BLaER1 treated with 17β-estradiol and CSF1 and Interleukin-3, amounts not matched to agents 10 nM and 100 nM (cell line): ENCODE results near the gene FBXW8.

Experiments
- H3K27ac ChIP-seq, 11 experiments: shearing (Covaris generic); formaldehyde crosslinking; 2 replicates each; pipeline ENCODE4 v1.8.1; 2022
- H3K27me3 ChIP-seq, 11 experiments: shearing (Covaris generic); formaldehyde crosslinking; 2 replicates each; pipeline ENCODE4 v1.8.1; 2022
- H3K36me3 ChIP-seq, 11 experiments: shearing (Covaris generic); formaldehyde crosslinking; 2 replicates each; pipeline ENCODE4 v1.8.1; 2022
- H3K4me1 ChIP-seq, 10 experiments: shearing (Covaris generic); formaldehyde crosslinking; 2 replicates each; pipeline ENCODE4 v1.8.1; 2022
- H3K4me2 ChIP-seq, 11 experiments: shearing (Covaris generic); formaldehyde crosslinking; 2 replicates each; pipeline ENCODE4 v1.8.1; 2022
- H3K4me3 ChIP-seq, 10 experiments: shearing (Covaris generic); formaldehyde crosslinking; 2 replicates each; pipeline ENCODE4 v1.8.1; 2022
- H3K9ac ChIP-seq, 11 experiments: shearing (Covaris generic); formaldehyde crosslinking; 2 replicates each; pipeline ENCODE4 v1.8.1; 2022
- H3K9me3 ChIP-seq, 11 experiments: shearing (Covaris generic); formaldehyde crosslinking; replicated peaks in 1 of 11; 2 replicates each; pipeline ENCODE4 v1.8.1; 2022
- H4K20me1 ChIP-seq, 11 experiments: shearing (Covaris generic); formaldehyde crosslinking; 2 replicates each; pipeline ENCODE4 v1.8.1; 2022
- Cebpa-rat ChIP-seq, 11 experiments: shearing (Covaris generic); IDR thresholded peaks; 2 replicates each; pipeline ENCODE4 v1.8.1; 2022

Gene FBXW8, protein sequence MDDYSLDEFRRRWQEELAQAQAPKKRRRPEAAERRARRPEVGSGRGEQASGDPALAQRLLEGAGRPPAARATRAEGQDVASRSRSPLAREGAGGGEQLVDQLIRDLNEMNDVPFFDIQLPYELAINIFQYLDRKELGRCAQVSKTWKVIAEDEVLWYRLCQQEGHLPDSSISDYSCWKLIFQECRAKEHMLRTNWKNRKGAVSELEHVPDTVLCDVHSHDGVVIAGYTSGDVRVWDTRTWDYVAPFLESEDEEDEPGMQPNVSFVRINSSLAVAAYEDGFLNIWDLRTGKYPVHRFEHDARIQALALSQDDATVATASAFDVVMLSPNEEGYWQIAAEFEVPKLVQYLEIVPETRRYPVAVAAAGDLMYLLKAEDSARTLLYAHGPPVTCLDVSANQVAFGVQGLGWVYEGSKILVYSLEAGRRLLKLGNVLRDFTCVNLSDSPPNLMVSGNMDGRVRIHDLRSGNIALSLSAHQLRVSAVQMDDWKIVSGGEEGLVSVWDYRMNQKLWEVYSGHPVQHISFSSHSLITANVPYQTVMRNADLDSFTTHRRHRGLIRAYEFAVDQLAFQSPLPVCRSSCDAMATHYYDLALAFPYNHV

DNA sequence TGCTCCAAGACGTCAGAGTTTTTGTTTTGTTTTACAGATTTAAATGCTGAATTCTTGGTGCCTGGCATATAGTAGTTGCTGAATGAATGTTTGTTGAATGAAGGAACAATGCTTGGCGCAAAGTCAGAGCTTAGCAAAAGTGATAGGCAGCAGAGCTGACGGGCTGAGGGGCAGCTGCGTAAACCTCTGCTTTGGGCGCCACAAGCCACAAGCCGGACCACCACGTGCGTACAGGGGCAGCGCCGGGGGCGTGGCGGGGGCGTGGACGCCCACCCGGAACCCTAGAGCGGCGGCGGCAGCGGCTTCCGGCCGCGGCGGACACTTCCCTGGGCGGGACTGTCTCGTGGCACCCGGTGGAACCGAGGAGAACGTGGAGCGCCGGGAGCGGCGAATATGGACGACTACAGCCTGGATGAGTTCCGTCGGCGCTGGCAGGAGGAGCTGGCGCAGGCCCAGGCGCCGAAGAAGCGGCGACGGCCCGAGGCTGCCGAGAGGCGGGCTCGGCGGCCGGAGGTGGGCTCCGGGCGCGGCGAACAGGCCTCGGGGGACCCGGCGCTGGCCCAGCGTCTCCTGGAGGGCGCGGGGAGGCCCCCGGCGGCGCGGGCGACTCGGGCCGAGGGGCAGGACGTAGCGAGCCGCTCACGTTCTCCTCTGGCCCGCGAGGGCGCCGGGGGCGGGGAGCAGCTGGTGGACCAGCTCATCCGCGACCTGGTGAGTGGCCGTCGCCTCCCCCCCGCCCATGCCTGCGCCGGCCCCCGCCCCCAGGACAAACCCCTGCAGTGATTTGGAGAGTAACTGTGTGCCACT is at the start of gene FBXW8:
Gene FBXW8, plus strand, starts transcription at position 306 of the 807 bp plus-strand sequence. Its CDS starts 88 bp downstream, at position 394.
- Histone ChIP-seq H3K9me3 (no peaks in the 10 kb centered on the region), H3K4me3 (peak within 1 kb of the TSS; percentile 86 to 97 (median 92)), H3K4me1 (peaks cover 13 to 20% (median 17%) of the 10 kb centered on the region in 10 experiments), H3K4me2 (peak within 1 kb of the TSS; percentile 74 to 94 (median 91)), H3K9ac (peak within 1 kb of the TSS; percentile 92 to 98 (median 95)), H4K20me1 (peaks cover 5 to 44% (median 15%) of the 10 kb centered on the region in 11 experiments; a peak in 15 of 22 replicates), H3K36me3 (peaks cover 0 to 29% (median 21%) of the 10 kb centered on the region in 11 experiments; a peak in 18 of 22 replicates), H3K27ac (peak within 1 kb of the TSS; percentile 83 to 95 (median 93)), H3K27me3 (no peaks in the 10 kb centered on the region)
- TF ChIP-seq Cebpa-rat (IDR thresholded peaks at IDR 0.05) = no peak

DNA sequence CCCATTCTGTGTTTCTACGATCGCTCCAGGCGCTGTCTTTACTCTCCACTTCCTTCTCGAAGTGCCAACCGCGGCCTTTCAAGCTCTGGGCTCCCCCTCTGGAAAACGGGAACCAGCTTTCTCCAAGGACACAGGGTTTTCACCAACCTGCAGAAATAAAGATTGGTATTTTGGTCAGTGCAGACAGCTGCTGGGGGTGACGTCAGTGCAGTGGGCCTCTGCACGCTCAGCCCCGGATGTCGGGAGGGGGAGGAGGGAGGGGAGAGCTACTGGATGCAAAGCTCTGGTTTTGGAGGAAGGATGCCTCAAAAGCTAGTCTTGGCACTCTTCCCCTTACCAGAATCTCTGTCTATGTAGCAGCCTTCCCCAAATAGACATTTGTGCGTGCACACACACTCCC is 49.4 kb upstream of the FBXW8 start:
- peak overlapping the region; percentile 67 to 86 (median 79) for H3K4me2 ChIP-seq
- peaks cover 51 to 72% (median 58%) of the 10 kb centered on the region in 10 experiments for H3K4me1 ChIP-seq
- H4K20me1 ChIP-seq = peaks cover 0 to 7% (median 0%) of the 10 kb centered on the region in 11 experiments; a peak in 5 of 22 replicates
- H3K4me3 ChIP-seq = no peak overlapping the region; a peak in 1 of 20 replicates
- no peaks in the 10 kb centered on the region for H3K9me3 ChIP-seq
- H3K36me3 ChIP-seq = no peaks in the 10 kb centered on the region
- H3K27me3 ChIP-seq = no peaks in the 10 kb centered on the region
- no peak for TF ChIP-seq Cebpa-rat (IDR thresholded peaks at IDR 0.05)
- peak overlapping the region in 3 of 11 experiments; percentile 20 to 53 (median 37); a peak in 3 of 22 replicates for H3K9ac ChIP-seq
- H3K27ac ChIP-seq = peak overlapping the region in 4 of 11 experiments; percentile 15 to 45 (median 22); a peak in 4 of 22 replicates

DNA sequence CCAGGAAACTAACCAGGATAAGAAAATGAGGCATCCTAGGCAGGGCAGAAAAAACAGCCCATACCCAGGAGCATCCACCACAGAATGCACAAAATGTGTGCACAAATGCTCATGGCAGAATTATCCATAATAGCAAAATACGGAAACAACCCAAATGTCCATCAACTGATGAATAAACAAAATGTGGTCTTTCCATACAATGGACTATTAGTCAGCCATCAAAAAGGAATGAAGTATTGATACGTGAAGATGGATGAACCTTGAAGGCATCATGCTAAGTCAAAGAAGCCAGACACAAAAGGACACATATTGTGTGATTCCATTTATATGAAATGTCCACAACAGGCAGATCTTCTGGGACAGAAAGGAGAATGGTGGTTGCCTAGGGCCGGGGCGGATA is 48.6 kb upstream of the FBXW8 start:
- H3K27me3 ChIP-seq = no peaks in the 10 kb centered on the region
- no peaks in the 10 kb centered on the region for H3K9me3 ChIP-seq
- H3K4me1 ChIP-seq = peaks cover 51 to 70% (median 57%) of the 10 kb centered on the region in 10 experiments
- H4K20me1 ChIP-seq = peaks cover 0 to 7% (median 0%) of the 10 kb centered on the region in 11 experiments; a peak in 5 of 22 replicates
- no peak for TF ChIP-seq Cebpa-rat (IDR thresholded peaks at IDR 0.05)
- no peaks in the 10 kb centered on the region for H3K36me3 ChIP-seq
- peak overlapping the region in 6 of 11 experiments; percentile 9 to 67 (median 35); a peak in 8 of 22 replicates for H3K27ac ChIP-seq
- H3K4me2 ChIP-seq = peak overlapping the region; percentile 67 to 86 (median 79)
- peak overlapping the region in 4 of 11 experiments; percentile 20 to 53 (median 40); a peak in 4 of 22 replicates for H3K9ac ChIP-seq
- H3K4me3 ChIP-seq = no peak overlapping the region

DNA sequence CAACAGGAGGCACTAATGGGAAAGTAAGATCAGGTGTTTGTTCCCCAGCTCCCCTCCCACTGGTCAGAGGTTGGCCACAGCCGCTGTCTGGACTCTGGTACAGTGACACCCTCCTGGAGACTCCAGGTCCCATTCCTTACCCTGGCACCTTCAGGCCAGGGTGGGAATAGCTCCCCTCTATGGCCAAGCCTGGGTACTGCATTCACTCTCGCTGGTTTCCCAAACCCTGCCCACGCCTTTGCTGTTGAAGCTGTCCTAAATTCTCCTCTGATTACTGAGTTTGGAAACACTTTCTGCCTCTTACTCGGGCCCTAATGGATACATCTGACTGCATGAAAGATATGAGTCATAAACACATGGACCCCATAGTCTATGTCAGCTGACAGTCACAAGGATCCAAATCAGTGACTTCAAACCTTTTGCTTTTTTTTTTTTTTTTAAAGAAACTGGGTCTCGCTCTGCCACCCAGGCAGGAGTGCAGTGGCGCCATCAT is 47.4 kb upstream of the FBXW8 start:
- Histone ChIP-seq H3K4me1 (peaks cover 41 to 60% (median 46%) of the 10 kb centered on the region in 10 experiments), H3K27ac (peak overlapping the region in 3 of 11 experiments; percentile 27 to 56 (median 46); a peak in 5 of 22 replicates), H3K9ac (no peak overlapping the region; a peak in 1 of 22 replicates), H3K9me3 (no peaks in the 10 kb centered on the region), H4K20me1 (peaks cover 0 to 7% (median 0%) of the 10 kb centered on the region in 11 experiments; a peak in 5 of 22 replicates), H3K4me2 (peak overlapping the region in 2 of 11 experiments; percentile 85 to 86; a peak in 4 of 22 replicates), H3K36me3 (no peaks in the 10 kb centered on the region), H3K4me3 (no peak overlapping the region), H3K27me3 (no peaks in the 10 kb centered on the region)
- no peak for TF ChIP-seq Cebpa-rat (IDR thresholded peaks at IDR 0.05)

DNA sequence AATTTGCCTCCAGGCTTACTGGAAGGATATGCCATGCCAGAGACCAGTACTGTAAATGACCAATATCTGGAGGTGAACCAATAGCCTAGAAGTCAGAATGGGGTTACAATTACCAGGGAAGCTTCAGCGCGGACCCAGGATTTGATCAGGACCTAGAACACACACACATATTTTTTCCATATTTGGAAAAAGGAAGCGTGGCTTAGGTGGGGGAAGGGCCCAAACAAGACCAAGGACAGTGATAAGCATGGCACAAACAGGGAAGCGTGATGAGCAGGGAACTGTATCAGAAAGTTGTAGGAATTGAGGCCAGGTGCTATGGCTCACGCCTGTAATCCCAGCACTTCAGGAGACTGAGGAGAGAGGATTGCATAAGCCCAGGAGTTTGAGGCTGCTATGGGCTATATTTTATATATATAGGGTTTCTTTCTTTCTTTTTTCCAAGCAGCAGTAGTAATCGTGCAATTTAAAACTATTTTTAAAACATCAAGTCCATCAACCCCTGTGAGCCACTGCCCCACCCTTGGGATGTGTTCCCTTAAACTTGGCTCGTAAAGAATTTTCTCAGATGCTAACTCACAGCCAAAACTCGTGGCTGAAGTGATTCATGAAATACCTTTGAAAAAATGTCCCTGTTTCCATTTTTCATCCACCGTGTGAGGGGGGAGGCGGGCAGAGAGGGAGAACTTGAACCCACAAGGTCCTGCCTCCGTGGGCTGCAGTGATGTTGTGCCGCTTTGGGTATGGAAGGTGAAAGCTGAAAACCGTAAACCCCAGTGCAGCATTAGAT is 46.2 kb upstream of the FBXW8 start:
- H4K20me1 ChIP-seq = no peaks in the 10 kb centered on the region; a peak in 4 of 22 replicates
- peak overlapping the region in 1 of 11 experiments; percentile 56; a peak in 2 of 22 replicates for H3K27ac ChIP-seq
- H3K4me2 ChIP-seq = peak overlapping the region in 3 of 11 experiments; percentile 0 to 86 (median 85); a peak in 4 of 22 replicates
- no peaks in the 10 kb centered on the region for H3K27me3 ChIP-seq
- no peaks in the 10 kb centered on the region for H3K9me3 ChIP-seq
- peaks cover 28 to 55% (median 37%) of the 10 kb centered on the region in 10 experiments for H3K4me1 ChIP-seq
- no peak overlapping the region for H3K4me3 ChIP-seq
- no peaks in the 10 kb centered on the region for H3K36me3 ChIP-seq
- no peak for TF ChIP-seq Cebpa-rat (IDR thresholded peaks at IDR 0.05)
- H3K9ac ChIP-seq = no peak overlapping the region

DNA sequence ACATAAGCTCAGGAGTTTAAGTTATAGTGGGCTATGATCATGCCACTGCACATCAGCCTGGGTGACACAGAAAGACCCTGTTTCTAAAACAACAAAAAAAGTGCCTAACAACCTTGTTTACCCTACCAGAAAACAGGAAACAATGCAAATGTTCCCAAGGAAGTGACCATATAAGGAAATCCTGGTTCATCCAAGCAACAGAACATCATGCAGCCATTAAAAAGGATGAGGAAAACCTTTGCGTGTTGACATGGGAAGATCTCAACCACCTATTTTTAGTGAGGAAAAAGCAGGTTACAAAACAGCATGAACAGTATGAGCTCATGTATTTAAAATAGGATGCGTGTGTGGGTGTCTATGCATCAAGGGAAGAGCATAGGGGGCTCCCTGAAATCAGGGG is 43.2 kb upstream of the FBXW8 start:
- peaks cover 0 to 28% (median 8%) of the 10 kb centered on the region in 10 experiments; a peak in 13 of 20 replicates for H3K4me1 ChIP-seq
- H3K4me2 ChIP-seq = no peak overlapping the region
- no peaks in the 10 kb centered on the region for H3K27me3 ChIP-seq
- H3K4me3 ChIP-seq = no peak overlapping the region
- no peaks in the 10 kb centered on the region for H3K9me3 ChIP-seq
- H3K27ac ChIP-seq = no peak overlapping the region
- H3K36me3 ChIP-seq = no peaks in the 10 kb centered on the region
- no peak overlapping the region for H3K9ac ChIP-seq
- no peak for TF ChIP-seq Cebpa-rat (IDR thresholded peaks at IDR 0.05)
- H4K20me1 ChIP-seq = no peaks in the 10 kb centered on the region

DNA sequence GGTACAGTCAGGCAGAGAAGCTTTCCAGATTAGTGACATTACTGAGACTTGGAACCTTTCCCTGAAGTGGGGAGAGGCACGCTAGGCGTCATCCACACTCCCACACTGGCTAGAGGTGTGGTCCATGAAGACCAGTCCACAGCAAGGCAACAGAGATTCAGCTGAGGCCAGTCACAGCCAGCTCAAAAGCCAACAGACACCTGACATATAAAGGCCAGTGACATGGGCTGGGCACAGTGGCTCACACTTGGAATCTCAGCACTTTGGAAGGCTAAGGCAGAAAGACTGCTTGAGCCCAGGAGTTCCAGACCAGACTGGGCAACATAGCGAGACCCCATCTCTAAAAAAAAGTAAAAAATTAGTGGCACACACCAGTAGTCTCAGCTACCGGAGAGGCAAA is 40.4 kb upstream of the FBXW8 start:
- no peak overlapping the region for H3K27ac ChIP-seq

More for the DNA sequence above, 40.4 kb upstream of the FBXW8 start:
- no peak overlapping the region for H3K4me3 ChIP-seq
- 0 out of 22 replicates have a peak, but pooled peaks cover 0 to 2% (median 0%) of the 10 kb centered on the region in 11 experiments for H3K27me3 ChIP-seq
- peaks cover 5 to 17% (median 11%) of the 10 kb centered on the region in 11 experiments for H3K9me3 ChIP-seq
- no peak overlapping the region for H3K9ac ChIP-seq
- H3K4me1 ChIP-seq = peaks cover 0 to 12% (median 2%) of the 10 kb centered on the region in 10 experiments; a peak in 9 of 20 replicates
- no peaks in the 10 kb centered on the region for H4K20me1 ChIP-seq
- no peak overlapping the region for H3K4me2 ChIP-seq
- TF ChIP-seq Cebpa-rat (IDR thresholded peaks at IDR 0.05) = no peak
- no peaks in the 10 kb centered on the region for H3K36me3 ChIP-seq
